SK-N-DZ (cell line): ENCODE results near the gene MIF. TPM values are rescaled to one million over a fixed set of nuclear protein-coding genes. Genes with fewer than 3 reads are reported as not detected.
A peak's percentile ranks its signal among the peaks of the same experiment; 100 is the strongest.
"Not testable (repeated sequence)": the region's sequence is repeated elsewhere in the genome, so short reads cannot be mapped to it uniquely, and the experiment has no call there.

ENCODE experiments used
- DNase-seq: peaks from one replicate; pipeline ENCODE4 v3.0.0-alpha.2; 2015; ENCODE audit warnings: low spot score
- polyA plus RNA-seq, 2 experiments: library from polyadenylated mRNA; depleted of rRNA; stranded (reverse); fragments of >200 nt; gene quantifications; 2 replicates each; pipeline ENCODE4 v1.2.3, GENCODE V29; 2014

Gene MIF
- polyA plus RNA-seq (2014; cell fraction: cytosol; rRNA removed): 1,022 and 1,207 TPM in 2 replicates
- 607 and 719 TPM in 2 replicates for polyA plus RNA-seq (2014; cell fraction: nucleus; rRNA removed)

DNA sequence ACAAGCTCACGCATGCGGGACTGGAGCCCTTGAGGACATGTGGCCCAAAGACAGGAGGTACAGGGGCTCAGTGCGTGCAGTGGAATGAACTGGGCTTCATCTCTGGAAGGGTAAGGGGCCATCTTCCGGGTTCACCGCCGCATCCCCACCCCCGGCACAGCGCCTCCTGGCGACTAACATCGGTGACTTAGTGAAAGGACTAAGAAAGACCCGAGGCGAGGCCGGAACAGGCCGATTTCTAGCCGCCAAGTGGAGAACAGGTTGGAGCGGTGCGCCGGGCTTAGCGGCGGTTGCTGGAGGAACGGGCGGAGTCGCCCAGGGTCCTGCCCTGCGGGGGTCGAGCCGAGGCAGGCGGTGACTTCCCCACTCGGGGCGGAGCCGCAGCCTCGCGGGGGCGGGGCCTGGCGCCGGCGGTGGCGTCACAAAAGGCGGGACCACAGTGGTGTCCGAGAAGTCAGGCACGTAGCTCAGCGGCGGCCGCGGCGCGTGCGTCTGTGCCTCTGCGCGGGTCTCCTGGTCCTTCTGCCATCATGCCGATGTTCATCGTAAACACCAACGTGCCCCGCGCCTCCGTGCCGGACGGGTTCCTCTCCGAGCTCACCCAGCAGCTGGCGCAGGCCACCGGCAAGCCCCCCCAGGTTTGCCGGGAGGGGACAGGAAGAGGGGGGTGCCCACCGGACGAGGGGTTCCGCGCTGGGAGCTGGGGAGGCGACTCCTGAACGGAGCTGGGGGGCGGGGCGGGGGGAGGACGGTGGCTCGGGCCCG lies at the start of gene MIF:
Gene MIF, plus strand, starts transcription at position 439 of the 765 bp plus-strand sequence. Its CDS starts 92 bp downstream, at position 531.
- peak; percentile 95 for DNase-seq

DNA sequence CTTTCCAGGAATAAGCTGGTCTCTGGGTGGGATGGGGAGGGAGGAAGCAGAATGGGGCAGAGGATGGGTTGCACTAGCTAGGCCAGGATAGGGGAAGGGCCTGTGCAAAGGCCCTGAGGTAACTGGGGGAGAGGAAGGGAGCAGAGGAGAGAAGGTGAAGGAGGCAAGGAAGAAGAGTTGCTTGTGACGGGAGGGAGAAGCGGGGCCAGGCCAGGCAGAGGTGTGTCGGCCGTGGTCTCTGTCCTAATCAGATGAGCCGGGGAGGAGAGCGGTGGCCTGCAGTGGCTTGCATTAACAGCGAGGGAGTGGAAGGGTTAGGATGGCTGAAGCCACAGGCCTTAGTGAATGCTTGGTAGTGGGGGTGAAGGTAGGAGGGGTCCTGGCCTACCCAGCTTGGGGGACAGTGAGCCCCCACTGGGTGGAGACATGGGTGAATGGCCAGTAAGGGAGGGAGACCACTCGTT lies 49.4 kb upstream of the MIF start:
- DNase-seq: peak; percentile 47

DNA sequence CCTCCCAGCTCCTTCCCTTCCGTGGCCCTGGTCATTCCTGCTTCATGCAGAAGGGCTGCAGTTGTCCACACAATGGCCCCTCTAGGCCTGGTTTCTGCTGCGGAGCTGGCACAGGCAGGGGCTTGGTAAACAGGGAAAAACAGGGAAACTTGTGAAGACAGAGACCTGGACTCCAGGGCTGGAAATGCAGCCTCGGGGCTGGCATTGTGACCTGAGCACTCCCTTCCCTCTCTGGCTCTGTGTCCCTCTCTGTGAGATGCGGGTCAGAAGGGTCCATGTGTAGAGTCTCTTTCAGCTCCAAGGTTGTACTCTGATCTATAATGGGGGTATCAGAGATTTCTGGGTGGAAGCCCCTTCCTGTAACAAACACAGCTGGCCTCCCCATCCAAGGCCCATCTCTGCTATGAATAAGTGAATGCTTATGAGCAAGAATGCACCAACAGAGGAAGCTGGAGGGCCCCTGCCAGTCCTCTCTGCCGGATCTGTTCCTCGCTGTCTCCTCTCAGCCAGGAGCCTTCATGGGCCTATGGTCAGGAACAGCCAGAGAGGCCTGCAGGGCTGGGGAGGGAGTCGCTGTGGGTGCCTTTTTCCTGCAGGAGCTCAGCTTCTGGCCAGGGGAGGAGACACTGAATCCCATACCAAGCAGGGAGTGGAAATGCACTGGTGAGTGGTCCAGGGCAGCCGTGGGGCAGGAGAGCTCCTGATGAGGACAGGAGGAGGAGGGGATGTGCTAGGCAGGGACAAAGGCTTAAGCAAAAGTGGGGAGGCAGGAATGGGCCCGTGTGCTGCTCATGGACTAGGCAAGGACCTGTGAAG lies 48.7 kb upstream of the MIF start:
- peak; percentile 38 for DNase-seq

DNA sequence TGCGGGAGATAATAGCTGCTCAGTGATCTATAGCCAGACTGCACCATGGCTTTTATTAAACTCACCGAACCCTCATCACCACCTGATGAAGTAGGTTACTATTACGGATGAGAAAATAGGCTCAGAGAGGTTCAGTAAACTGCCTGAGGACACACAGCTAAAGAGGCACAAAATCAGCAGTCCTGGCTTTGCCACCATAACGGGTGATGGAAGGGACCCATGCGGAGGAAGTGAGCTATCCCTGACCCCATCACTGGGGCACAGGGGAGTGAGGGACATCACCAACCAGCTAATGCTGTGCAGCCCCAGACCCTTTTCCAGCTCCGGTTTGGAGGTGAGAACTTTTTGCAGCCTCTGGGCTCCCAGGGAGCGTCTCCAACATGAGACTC lies 48.1 kb upstream of the MIF start:
- no peak for DNase-seq

DNA sequence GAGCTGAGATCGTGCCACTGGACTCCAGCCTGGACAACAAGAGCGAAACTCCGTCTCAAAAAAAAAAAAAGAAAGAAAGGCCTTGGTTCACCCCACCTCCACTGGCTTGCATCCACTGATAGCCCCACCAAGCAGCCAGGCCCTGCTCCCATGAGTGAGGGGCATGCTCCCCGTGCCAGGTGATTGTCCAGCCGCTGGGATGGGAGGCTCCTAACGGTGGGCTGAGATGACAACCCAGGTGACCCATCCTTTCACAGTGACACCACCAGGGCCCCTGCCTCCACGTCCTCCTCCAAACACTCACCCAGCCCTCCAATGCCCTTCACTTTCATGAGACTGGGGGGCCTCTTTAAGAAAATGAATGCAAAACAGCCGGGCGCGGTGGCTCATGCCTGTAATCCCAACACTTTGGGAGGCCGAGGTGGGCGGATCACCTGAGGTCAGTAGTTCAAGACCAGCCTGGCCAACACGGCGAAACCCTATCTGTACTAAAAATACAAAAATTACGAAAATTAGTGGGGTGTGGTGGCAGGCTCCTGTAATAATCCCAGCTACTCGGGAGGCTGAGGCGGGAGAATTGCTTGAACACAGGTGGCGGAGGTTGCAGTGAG lies 46.8 kb upstream of the MIF start:
- no peak for DNase-seq

DNA sequence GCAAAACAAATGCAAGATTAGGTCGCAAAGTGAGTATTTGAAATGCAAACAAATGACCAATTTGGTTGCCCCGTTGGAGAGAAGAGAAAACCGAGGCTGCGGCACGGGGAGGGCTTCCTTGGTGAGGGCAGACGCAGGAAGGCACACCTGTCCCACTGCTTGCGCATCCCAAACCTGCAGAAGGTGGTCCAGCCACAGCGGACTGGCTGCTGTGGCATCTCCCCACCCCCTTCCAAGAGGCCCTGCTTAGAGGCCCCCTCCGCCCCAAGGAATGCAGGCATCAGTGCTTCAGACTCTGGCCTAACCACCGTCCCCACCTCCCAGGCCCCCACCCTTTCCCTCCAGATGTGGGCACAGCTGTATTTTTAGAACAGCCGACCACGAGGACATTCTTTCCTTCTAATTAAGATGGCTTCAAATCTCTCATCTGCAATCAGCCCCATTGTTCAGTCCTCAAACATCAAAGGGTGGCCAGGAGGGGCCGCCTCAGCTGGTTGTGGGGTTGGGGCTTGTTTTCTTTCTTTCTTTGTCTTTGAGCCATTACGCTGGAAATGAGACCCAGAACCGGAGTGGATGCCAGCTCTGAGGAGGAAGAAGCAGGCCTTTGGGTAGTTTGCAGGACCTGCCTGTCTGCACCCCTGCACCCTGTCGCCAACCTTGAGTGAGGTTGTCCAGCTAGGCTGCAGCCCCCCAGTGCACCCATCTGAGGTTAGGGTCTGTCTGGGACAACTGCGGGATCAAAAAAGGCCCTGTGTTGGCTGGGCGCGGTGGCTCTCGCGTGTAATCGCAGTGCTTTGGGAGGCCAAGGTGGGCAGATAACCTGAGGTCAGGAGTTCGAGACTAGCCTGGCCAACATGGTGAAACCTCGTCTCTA lies 46.0 kb upstream of the MIF start:
- no peak for DNase-seq

DNA sequence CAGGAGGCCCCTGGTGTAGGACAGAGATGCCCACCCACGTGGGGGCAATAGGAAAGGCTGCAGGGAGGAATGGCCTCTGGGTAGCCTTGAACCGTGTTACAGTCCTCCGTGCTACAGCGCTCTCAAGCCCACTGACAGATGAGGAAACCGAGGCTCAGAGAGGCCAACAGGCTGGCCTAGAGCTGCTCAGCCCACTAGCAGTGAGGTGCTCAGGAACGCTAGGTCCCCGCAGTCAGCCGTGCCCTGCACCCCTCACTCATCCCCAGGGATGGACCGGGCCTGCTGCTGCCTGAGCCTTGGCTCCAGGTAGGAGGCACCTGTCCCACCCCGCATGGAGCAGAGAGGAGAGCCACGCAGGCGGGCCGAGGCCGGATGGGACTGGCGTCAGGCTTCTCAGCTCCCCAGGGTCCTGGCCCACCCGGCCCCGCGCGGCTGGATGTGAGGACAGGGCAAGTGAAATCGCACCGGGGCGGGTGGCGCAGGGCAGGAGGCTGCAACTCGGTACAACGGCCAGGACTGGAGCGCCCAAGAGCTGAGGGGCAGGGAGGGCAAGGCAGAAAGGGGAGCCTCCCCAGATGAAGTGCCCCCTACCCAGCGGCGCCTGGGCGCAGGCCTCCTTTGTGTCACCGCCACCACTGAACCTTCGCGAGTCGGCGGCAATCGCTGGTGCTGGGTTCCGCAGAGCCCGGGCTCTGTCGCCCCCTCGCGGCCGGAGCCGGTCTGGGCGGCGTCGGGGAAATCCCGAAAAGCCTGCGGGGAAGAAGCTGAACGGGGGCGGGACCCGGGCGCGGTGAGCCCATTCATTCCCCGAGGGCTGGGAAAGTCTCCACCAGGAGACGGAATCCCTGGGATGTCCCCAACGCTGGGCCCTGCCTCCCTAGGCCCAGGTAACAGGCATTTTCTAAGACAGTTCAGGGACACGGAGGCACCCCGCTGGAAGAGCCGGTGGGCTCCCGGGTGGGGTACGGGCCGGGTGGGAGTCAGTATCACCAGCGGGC lies 44.9 kb upstream of the MIF start:
- DNase-seq: peak; percentile 81

DNA sequence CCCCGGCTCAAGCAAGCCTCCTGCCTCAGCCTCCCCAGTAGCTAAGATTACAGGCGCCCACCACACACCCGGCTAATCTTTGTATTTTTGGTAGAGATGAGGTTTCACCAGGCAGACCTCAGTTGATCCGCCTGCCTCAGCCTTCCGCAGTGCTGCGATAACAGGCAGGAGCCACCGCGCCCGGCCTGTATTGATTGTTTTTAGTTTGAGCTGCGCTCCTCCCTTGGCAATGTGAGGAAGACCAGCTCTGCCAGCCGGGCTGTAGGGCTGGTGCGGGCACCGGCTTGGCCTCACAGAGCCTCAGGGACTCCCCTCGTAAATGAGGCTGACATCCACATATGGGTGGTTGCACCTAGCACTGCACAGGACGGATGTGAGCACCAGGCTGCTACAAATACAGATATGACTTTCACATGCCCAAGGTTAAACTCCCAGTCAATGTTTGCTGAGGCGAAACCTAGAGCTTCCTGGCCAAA lies 44.0 kb upstream of the MIF start:
- DNase-seq: no peak

DNA sequence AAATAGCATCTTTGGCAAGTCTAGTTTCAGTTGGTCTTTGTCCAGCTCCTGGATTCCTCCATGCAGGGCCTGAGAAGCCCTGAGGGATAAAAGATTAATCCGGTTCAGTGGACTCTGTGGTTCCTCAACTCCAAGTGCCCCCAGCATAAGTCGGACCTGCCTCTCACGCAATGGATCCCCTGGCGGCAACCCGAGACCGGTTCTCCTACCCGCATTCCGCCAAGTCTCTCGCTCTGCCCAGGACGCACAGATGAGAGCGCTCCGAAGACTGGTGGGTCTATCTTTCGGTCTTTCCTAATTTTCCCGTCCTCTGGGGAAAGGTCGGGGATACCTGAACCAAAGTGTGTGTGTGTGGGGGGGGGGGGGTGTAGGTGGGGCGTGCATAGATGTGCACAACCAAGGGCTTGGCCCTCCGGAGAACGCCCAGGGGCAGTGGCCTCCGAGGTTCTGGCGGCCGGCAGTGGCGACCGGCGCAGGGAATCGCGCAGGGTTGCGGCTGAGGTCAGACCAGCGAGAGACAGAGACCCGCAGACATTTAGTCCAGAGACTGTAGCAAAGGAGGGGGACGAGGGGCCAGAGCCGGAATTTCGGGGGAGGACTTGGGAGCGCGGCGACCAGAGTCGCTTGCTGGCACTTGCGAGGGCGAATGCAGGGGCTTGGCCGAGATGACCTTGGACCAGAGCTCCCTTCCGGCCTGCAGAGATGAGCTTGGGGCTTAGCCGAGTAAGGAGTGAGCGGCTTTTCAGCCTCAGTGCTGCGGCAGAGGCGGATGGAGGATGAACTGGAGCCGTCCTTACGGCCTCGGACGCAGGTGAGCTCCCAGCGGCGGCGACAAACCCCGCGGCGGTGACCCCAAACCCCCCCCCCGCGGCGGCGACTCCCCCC lies 37.2 kb upstream of the MIF start:
- DNase-seq: peak; percentile 86

DNA sequence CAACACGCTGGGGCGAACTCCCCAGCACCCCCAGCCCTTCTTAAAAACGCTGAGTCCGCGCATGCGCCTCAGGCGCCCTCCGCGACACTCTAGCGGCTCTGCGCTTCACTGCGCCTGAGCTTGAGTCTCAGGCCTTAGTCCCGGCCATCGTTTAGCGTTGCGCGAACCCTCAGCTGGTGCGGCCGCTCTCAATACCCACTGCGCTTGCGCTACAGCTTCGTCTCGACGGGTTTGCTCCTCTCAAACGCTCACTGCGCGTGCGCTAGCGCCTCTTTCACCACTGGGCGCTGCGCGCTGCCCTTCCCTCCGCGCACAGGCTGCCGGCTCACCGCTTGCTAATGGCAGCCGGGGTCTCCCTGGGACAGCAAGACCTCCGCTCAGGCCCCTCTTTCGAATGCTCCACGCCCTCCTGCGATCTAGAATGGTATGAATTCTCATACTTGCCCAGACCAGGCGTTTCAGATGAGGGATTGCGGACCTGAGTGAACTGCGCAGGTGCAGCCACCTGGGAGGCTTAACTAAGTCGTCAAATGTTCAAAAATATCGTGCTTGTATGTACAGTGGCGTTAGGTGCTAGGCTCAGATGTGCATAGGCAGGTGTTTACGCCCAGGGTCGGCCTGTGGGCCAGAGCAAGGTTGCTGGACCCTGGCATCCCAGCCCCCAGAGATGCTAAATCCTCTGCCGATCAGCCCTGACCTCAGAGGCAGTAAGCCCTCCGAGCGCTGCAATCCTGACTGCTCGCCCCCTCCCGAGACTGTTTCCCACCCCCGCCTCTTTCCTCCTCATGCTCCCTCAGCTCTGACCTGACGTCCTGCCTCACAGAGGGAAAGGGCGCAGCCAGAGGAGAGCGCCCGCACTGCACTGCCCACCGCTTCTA lies 36.3 kb upstream of the MIF start, which contains the start of gene SLC2A11:
Gene SLC2A11, plus strand, starts transcription at position 270 of the 878 bp plus-strand sequence. Its CDS starts 125 bp downstream, at position 395.
- peak; percentile 99 for DNase-seq

DNA sequence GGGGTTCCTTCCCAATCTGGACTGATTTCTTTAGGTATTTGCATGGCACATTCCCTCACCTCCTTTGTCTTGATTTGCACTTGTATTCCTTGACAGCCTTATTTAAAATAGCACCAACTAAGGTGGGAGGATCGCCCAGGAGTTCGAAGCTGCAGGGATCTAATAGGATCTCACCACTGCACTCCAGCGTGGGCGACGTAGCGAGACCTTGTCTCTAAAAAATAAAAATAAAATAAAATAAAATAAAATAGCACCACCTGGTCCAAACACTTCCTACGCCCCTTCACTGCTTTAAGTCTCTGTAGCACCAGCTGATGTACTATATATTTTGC lies 35.7 kb upstream of the MIF start:
- DNase-seq: no peak

DNA sequence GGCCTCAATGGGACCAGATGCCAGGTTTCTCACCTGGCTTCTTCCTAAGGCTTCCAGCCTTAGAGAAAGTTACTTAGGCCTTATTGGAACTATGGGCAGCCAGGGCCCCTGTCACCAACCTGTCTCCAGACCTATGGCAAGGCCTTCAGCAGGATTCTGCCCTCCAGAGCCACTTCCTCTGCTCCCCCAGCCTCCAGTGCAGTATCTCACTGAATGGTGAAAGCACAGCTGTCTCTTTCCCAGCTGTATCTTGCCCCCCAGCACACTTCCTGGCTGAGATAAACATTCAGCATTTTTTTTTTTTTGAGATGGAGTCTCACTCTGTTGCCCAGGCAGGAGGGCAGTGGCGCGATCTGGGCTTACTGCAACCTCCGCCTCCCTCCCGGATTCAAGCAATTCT lies 35.0 kb upstream of the MIF start:
- DNase-seq: no peak

DNA sequence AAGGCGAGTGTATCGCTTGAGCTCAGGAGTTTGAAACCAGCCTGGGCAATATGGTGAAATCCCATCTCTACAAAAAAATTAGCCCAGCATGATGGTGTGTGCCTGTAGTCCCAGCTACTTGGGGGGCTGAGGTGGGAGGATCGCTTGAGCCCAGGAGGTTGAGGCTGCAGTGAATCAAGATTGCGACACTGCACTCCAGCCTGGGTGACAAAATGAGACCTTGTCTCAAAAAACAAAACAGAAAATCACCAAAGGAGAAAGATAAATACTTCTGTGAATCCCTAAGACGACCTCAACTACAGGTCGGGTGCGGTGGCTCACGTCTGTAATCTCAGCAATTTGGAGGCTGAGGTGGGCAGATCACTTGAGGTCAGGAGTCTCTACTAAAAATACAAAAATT lies 34.0 kb upstream of the MIF start:
- not testable (repeated sequence) for DNase-seq

DNA sequence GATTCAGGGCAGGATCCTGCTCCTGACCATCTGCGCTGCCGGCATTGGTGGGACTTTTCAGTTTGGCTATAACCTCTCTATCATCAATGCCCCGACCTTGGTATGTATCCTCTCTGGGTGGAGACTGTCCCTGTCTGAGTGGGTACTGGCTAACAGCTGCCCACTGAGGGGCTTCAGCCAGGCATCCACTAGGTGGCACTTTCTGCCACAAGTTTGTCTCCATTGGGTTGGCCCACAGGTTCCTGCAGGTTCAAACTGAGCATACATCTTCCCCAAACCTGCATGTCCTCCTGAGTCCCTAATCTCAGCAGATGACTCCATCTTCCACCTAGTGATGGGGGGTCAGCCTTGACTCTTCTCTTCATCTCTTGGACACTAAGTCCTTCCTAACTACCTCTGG lies 32.1 kb upstream of the MIF start:
- DNase-seq: peak; percentile 56

DNA sequence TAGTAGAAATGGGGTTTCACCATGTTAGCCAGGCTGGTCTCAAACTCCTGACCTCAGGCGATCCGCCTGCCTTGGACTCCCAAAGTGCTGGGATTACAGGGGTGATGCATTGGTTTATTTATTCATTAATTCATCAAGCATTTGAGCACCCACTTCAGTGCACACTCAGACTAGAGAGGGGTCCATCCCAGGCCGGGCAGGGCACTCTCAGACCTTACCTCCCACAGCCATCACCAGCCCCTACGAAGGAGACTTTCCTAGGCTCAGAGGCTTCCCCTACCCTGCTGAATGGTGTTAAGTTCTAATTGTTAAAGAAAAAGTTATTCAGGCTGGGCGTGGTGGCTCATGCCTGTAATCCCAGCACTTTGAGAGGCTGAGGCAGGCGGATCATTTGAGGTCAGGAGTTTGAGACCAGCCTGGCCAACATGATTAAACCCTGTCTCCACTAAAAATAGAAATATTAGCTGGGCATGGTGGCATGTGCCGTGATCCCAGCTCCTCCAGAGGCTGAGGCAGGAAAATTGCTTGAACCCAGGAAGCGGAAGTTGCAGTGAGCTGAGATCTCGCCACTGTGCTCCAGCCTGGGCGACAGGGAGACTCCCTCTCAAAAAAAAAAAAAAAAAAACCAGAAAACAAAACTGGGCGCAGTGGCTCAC lies 29.6 kb upstream of the MIF start:
- not testable (repeated sequence) for DNase-seq

DNA sequence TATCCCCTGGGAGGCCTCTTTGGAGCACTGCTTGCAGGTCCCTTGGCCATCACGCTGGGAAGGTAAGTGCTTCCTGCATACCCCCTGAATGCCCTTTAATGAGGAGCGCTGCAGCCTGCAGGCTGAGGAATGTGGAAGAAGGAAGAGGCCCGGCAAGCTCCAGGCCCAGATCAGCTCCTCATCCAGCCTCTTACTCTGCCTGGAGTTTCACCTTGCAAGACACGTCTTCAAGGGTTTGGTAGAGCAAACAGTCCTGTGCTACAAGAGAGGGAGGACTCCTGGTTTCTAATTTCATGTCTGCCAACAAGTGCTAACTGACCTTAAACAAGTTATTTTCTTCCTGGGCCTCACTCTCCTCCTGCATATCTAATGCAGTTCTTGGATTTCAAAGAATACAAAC lies 25.6 kb upstream of the MIF start:
- DNase-seq: no peak

DNA sequence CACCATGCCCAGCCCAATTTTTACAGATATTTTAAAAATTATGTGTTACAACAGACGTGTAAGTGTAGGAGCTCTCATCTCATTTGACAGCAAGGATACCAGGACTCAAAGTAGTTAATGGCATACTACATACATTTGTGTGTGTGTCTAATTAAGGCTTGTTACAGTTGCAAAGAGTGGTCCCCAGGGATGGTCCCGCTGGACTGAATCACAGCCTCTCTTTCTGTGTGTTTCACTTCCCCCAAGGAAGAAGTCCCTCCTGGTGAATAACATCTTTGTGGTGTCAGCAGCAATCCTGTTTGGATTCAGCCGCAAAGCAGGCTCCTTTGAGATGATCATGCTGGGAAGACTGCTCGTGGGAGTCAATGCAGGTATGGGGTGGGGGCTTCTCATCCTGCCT lies 19.3 kb upstream of the MIF start:
- no peak for DNase-seq
